Activated T-helper 17 cell treated with anti-CD3 and anti-CD28 coated beads, Interleukin-2, amount 50 U/mL, for 72 hours (primary cell): ENCODE results near the gene SLC35F3. TPM values are rescaled to one million over a fixed set of nuclear protein-coding genes. Genes with fewer than 3 reads are reported as not detected.

Experiments
- ATAC-seq: fragments of 150-1000 bp; cut with Tn5 transposase; replicated peaks from 2 replicates; pipeline ENCODE4 v1.10.0; 2021; ENCODE audit warnings: mild to moderate bottlenecking, moderate library complexity
- H3K27ac Mint-ChIP-seq: one replicate; pipeline ENCODE4 v1.8.0; 2022; ENCODE audit warnings: mixed read lengths
- H3K27me3 Mint-ChIP-seq: one replicate; pipeline ENCODE4 v1.8.0; 2022; ENCODE audit warnings: mixed read lengths
- H3K36me3 Mint-ChIP-seq: one replicate; pipeline ENCODE4 v1.8.0; 2022; ENCODE audit warnings: low read depth, mild to moderate bottlenecking, mixed read lengths
- H3K4me1 Mint-ChIP-seq: one replicate; pipeline ENCODE4 v1.8.0; 2022; ENCODE audit warnings: mixed read lengths
- H3K4me3 Mint-ChIP-seq: one replicate; pipeline ENCODE4 v1.8.0; 2022; ENCODE audit warnings: mild to moderate bottlenecking, mixed read lengths
- H3K9me3 Mint-ChIP-seq: one replicate; pipeline ENCODE4 v1.8.0; 2022; ENCODE audit warnings: mixed read lengths
- total RNA-seq, 2 donors: library from RNA; stranded (reverse); gene quantifications; one replicate each; pipeline ENCODE4 v1.2.3, GENCODE V29; 2022

The SLC35F3 gene
- total RNA-seq, 2 donors from 2014 or later, result 0.13 to 1.5 TPM

DNA sequence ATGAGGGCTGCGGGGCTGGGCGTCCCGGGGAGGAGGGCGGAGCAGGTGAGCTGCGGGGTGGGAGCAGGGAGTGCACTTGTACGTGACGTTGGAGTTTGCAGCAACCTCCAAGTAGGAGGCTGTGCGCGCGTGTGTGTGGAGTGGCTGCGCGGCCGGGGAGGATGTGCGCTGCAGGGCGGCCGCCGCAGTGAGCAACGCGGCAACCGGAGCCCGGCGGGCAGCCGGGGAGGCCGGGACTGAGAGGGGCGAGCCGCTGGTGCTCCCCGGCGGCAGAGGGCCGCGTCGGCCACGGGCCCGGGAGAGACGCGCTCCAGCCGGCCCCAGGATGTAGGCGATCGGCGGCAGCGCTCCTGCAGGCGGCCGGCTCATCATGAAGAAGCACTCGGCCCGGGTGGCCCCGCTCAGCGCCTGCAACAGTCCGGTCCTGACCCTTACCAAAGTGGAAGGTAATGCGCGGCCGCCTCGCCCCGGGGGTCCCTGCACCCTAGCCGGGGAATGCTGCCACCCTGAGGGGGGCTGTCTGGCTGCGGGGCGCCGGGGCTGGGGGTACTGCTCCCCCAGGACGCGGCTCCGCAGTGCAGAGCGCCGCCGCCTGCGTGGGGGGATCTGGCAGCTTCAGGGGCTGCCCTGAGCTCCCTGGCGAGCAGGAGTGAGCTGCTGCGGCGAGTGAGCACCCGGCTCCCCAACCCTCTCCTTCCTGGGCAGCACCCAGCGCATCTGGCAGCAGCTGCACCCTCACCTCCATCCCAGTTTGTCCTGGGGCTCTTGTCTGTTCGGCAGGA lies 309.8 kb downstream of the SLC35F3 start:
- peak overlapping the region; percentile 31 for H3K4me3 Mint-ChIP-seq
- H3K27me3 Mint-ChIP-seq, result peaks cover 33% of the 10 kb centered on the region
- H3K4me1 Mint-ChIP-seq, result no peaks in the 10 kb centered on the region
- ATAC-seq, result peak; percentile 64
- H3K36me3 Mint-ChIP-seq, result no peaks in the 10 kb centered on the region
- H3K9me3 Mint-ChIP-seq, result no peaks in the 10 kb centered on the region
- H3K27ac Mint-ChIP-seq, result no peak overlapping the region

DNA sequence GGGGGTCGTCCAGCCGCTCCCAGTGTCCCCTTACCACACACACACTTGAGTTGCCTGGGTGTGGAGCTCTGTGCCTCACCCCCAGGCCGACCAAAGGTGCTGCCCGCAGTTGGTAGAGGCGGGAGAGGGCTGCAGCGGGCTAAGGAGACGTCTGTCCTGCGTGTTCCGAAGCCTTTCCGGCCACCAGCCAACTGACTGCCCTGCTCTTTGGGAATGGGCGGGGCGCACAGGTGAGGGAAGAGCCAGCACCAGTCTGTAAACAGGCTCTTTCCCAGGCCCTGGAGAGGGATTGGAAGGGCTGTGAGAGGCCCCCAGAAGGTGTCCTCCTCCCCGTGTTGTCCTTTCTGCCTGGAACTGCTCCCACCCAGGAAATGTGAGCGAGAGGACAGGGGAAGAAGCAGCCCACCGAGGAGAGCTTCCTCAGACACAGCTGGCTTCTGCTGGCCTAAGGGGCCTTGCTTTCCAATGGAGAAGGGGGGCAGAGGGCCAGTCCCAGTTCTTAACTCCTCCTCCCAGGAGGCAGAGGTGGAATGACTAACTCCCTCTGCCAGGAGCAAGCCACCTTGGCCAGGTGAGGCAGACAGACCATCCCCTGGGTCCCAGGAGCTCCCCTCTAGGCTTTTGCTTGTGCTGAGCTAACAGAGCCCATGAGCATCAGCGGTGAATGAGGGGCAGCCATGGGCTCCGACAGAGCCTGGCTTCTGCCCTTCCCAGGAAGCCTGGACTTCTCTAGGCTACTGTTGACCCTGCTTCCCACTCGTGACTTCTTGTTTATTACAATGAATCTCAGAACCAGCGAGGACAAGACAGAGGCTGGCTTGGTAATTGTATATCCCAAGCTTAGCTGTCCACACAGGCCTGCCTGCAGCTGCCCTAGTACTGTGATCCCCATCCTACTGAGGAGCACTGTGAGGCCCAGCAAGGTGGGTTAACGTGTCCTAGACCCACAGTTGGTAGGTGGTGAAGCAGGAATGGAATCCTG lies 310.7 kb downstream of the SLC35F3 start:
- Mint-ChIP-seq H3K4me3 (no peak overlapping the region), H3K4me1 (no peaks in the 10 kb centered on the region)
- ATAC-seq, result no peak

DNA sequence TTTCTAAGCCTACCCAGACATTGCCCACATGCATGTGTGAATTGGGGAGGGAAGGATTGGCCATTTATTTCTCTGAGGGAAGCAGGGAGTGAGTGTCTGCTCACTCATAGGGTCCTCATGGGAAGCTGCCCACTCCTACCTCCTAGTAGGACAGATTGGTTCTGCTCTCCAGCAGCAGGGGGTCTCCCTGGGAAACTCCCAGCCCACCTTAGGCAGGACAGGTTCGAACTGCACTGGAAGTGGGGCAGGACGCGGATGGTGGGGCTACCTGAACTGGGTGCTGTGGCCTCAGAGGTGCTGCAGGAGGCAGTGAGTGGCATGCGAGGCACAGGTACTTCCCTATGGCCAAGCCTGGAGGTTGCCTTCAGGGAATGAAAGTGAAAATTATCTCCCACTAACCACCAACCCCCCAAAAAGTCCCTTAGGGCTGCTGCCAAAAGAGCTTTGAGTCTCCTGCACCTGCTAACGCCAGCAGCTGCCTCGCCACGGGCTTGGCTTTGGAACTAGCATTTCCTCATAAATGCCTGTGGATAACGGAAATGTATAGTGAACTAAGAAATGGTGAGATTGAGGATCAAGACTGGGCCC lies 311.7 kb downstream of the SLC35F3 start:
- ATAC-seq, result no peak
- no peak overlapping the region for H3K27ac Mint-ChIP-seq

More for the DNA sequence above, 310.7 kb downstream of the SLC35F3 start:
- Mint-ChIP-seq H3K9me3 (no peaks in the 10 kb centered on the region), H3K36me3 (no peaks in the 10 kb centered on the region), H3K27ac (no peak overlapping the region), H3K27me3 (peaks cover 31% of the 10 kb centered on the region)

DNA sequence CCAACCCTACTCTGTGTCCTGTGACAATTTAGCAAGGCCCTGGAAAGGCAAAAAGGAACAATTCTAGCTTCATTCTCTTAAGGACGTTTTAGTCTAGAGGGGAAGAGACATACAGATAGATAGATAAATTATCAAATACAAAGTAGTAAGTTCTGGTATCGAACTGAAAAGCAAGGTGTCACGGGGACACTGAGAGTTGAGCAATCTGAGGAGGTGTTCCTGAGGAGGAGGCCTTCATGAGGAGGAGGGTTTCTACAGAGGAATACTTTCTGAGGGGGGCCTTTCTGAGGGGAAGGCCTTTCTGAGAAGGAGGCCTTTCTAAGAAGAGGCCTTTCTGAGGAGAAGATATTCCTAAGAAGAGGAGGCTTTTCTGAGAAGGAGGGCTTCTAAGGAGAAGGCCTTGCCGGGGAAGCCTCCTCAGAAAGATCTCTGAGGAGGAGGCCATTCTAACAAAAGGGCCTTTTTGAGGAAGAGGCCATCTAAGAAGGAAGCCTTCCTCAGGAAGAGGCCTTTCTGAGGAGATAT lies 312.9 kb downstream of the SLC35F3 start:
- no peak for ATAC-seq
- Mint-ChIP-seq H3K9me3 (no peaks in the 10 kb centered on the region), H3K4me1 (no peaks in the 10 kb centered on the region), H3K27ac (no peak overlapping the region), H3K27me3 (peaks cover 20% of the 10 kb centered on the region), H3K36me3 (no peaks in the 10 kb centered on the region), H3K4me3 (no peak overlapping the region)

More for the DNA sequence above, 311.7 kb downstream of the SLC35F3 start:
- H3K27me3 Mint-ChIP-seq, result peaks cover 27% of the 10 kb centered on the region
- no peaks in the 10 kb centered on the region for H3K4me1 Mint-ChIP-seq
- no peaks in the 10 kb centered on the region for H3K9me3 Mint-ChIP-seq
- H3K4me3 Mint-ChIP-seq, result no peak overlapping the region
- H3K36me3 Mint-ChIP-seq, result no peaks in the 10 kb centered on the region

DNA sequence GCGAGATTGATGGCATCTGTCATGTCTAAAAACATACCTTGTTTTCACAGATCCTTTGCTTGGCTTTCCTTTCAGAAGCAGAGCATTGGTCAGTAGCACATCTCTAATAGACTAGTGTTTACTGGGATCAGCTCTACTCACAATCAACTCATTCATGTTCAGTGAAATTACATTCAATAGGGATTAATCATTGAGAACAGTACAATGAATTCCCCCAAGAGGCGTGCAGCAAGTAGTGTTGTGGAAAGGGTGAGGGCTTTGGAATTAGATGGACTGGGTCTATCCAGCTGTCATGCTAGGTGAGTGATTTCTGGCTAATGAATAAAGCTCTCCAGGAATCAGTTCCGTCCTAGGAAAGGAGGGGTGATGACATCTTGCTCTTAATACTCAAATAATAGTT lies 313.6 kb downstream of the SLC35F3 start:
- H3K4me3 Mint-ChIP-seq, result no peak overlapping the region
- no peak overlapping the region for H3K27ac Mint-ChIP-seq
- no peaks in the 10 kb centered on the region for H3K36me3 Mint-ChIP-seq
- peaks cover 17% of the 10 kb centered on the region for H3K27me3 Mint-ChIP-seq
- ATAC-seq, result no peak
- H3K4me1 Mint-ChIP-seq, result no peaks in the 10 kb centered on the region
- no peaks in the 10 kb centered on the region for H3K9me3 Mint-ChIP-seq

DNA sequence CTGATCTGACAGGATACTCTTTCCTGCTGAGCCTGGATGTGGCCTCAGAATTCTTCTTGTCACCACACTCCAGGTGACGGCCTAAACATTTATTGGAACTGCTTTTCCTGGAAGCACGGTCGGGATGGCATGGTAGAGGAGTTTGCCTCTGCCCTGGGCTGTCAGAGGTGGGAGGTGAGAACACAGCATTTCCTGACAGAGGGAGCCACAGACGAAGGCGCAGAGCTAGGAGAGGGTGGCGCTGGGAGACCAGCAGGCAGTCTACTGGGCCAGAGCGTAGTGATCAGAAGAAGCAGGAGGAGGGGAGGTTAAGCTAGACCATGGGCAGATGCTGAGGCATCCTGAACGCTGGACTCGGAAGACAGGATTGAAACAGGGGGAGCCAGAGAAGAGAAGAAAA lies 315.2 kb downstream of the SLC35F3 start:
- H3K27me3 Mint-ChIP-seq, result peaks cover 26% of the 10 kb centered on the region
- no peaks in the 10 kb centered on the region for H3K9me3 Mint-ChIP-seq
- no peak overlapping the region for H3K4me3 Mint-ChIP-seq
- ATAC-seq, result no peak
- no peaks in the 10 kb centered on the region for H3K36me3 Mint-ChIP-seq
- no peak overlapping the region for H3K27ac Mint-ChIP-seq
- H3K4me1 Mint-ChIP-seq, result no peaks in the 10 kb centered on the region

DNA sequence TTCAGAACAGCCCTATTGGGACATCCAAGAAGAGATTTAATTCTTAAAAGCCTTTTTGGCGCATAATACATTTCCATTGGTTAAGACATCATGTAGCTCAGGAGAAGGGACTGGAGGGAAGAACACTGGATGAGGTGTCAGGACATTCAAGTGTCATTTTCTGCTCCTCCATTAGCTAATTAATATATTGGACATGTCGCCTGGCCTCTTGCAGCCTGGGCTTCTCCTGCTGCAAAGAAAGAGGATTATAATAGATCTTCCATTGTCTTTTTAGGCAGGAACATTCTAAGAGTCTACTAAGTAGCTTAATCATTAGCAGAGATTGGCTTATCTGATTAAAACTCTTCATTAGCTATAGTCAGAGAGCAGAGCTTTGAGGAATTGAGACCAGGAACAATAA lies 317.1 kb downstream of the SLC35F3 start:
- Mint-ChIP-seq H3K4me1 (no peaks in the 10 kb centered on the region), H3K36me3 (no peaks in the 10 kb centered on the region)

DNA sequence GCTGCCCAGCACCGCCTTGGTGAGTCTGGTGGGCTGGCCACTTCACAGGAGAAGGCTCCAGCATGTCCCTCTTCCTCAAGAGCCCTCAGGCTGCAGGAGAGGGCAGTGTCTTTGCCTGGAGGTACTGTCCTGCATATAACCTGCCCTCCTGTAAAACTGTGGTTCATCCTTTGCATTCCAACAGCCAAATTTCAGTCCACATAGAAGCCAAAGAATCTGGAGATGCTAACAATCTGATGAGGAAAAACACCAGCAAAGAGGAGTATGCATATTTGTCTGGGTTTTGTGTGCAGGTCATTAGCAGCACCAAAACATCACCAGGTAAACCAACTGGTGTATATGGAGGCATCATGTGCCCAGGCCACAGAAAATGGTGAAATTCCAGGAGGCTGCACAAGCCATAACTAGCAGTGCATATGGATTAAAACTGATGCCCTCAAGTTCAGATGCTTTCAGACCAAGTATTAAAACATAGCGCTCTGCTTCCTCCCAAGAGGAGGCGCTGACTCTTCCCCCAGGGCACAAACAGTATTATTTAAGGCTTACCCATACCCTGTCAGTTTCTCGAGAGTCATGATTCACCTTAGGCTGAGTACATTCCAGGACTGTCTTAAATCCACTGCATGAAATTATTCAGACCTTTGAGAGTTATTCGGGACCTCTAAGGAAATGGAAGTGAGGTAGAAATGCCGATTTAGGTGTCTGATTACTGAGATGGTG lies 318.2 kb downstream of the SLC35F3 start:
- H3K27ac Mint-ChIP-seq, result no peak overlapping the region
- H3K36me3 Mint-ChIP-seq, result no peaks in the 10 kb centered on the region
- no peaks in the 10 kb centered on the region for H3K4me1 Mint-ChIP-seq
- ATAC-seq, result no peak
- H3K4me3 Mint-ChIP-seq, result no peak overlapping the region
- peaks cover 20% of the 10 kb centered on the region for H3K27me3 Mint-ChIP-seq
- H3K9me3 Mint-ChIP-seq, result no peaks in the 10 kb centered on the region

More for the DNA sequence above, 317.1 kb downstream of the SLC35F3 start:
- Mint-ChIP-seq H3K27me3 (peaks cover 20% of the 10 kb centered on the region), H3K4me3 (no peak overlapping the region), H3K27ac (no peak overlapping the region), H3K9me3 (no peaks in the 10 kb centered on the region)
- no peak for ATAC-seq

DNA sequence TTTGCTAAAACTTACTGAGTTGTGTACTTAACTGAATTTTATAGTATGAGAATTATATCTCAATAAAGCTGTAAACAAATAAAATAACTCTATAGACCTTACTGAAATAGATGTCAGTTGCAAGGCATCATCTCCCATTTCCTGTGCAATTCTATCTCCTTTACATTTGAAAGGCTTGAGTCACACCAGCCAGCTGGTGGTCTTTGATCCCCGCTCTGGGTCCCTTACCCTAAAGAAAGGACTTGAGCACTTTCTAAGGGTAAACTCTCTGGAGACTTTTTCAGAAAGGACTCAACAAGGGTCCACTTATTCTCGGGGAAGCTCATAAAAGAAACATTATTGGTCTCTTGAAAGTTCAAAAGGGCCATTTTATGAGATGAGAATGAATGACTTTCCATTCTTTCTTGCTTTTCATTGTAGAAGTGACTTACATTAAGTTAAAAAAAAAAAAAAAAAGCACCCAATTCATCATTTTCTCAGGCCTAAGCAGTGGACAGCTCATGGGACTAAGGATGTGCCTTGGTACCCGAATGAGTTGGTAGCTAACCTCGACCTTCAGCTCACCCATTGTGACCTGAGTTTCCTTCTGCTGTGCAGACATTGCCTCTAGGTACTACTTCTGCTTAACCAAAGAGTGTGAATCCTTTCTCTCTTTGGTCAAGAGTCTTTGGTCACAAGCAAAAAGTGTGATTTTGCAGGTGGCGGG lies 321.8 kb downstream of the SLC35F3 start:
- no peaks in the 10 kb centered on the region for H3K4me1 Mint-ChIP-seq
- no peak overlapping the region for H3K4me3 Mint-ChIP-seq
- no peaks in the 10 kb centered on the region for H3K36me3 Mint-ChIP-seq
- H3K27me3 Mint-ChIP-seq, result peaks cover 45% of the 10 kb centered on the region
- no peak for ATAC-seq
- H3K27ac Mint-ChIP-seq, result no peak overlapping the region
- H3K9me3 Mint-ChIP-seq, result no peaks in the 10 kb centered on the region

DNA sequence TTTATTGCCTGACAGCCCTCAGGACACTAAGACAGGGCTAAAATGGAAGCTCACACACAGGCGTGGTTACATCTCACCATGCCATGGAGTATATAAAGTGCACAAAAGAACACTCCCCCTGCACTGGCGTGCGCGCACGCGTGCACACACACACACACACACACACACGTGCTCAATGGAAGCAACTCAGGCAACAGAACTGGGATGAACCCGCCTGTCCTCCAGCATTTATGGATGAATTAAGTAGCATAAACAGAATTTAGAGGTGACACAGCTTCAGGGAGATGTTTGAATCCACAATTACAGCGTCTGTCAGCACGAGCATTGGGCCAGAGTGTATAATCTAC lies 322.3 kb downstream of the SLC35F3 start:
- no peaks in the 10 kb centered on the region for H3K9me3 Mint-ChIP-seq
- no peak overlapping the region for H3K27ac Mint-ChIP-seq
- no peak for ATAC-seq
- peaks cover 45% of the 10 kb centered on the region for H3K27me3 Mint-ChIP-seq
- H3K4me3 Mint-ChIP-seq, result no peak overlapping the region
- no peaks in the 10 kb centered on the region for H3K36me3 Mint-ChIP-seq
- no peaks in the 10 kb centered on the region for H3K4me1 Mint-ChIP-seq

DNA sequence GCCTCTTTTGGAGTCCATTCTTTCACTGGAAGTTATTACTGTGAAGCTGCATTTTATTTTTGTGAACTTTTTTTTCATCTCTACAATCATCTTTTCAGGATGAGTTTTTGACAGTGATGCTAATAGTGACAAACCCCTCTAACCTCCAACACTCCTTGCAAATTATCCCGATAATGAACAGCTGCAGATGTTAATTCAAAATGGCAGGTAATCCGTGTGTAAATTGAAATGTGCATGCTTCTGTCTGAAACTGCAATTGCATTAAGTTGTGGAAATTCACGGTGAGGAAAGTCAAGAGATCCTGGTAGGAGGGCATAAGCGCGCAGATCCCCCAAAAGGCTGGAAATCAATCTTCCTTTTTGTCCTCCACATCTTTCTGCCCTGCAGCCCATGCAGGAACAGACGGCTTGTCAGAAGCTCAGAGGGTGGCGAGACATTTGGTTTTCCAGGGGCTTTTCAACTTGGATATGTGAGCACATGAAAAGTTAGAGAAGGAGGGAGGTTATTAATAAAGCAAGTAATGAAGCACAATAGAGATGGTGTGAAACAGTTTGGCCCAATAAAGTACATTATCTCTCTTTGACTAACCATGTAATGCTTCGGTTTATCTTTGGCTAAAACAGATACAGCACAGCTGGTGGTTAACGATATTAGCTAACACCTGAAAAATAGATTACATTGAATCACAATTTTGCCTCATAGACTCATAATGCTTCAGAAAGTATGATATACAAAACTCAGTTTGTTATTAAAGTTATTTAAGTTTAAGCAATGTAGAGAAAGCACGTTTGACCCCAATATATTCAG lies 325.3 kb downstream of the SLC35F3 start:
- Mint-ChIP-seq H3K36me3 (no peaks in the 10 kb centered on the region), H3K4me1 (no peaks in the 10 kb centered on the region), H3K27ac (no peak overlapping the region), H3K9me3 (no peaks in the 10 kb centered on the region), H3K4me3 (no peak overlapping the region), H3K27me3 (peaks cover 39% of the 10 kb centered on the region)
- ATAC-seq, result no peak

DNA sequence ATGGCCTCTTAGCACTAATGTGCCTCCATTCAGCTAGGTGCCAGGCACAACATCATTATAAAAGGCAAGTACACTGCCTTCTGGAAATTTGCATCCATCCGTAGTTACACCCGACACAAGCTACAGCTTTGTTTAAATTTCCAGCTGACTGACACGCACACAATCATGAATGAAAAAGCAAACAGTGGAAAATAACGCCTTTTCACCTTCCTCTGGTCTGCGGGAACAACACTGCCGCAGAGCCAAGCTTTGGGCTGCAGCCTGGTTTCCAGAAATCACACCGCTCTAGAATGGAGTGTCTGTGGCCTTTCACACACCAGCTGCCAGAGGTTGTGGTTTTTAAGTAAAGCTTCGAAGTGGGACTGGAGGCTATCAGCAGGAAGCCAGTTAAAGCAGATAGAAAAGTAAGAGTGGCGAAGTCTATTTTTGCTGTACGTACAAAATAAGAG lies 326.0 kb downstream of the SLC35F3 start:
- Mint-ChIP-seq H3K4me3 (peak overlapping the region; percentile 25), H3K4me1 (no peaks in the 10 kb centered on the region), H3K36me3 (no peaks in the 10 kb centered on the region), H3K27me3 (peaks cover 37% of the 10 kb centered on the region), H3K9me3 (no peaks in the 10 kb centered on the region), H3K27ac (no peak overlapping the region)
- no peak for ATAC-seq
